ENCODE results near the gene VDR. TPM values are rescaled to one million over a fixed set of nuclear protein-coding genes. Genes with fewer than 3 reads are reported as not detected.
A peak's percentile ranks its signal among the peaks of the same experiment; 100 is the strongest.
"Not testable (repeated sequence)": the region's sequence is repeated elsewhere in the genome, so short reads cannot be mapped to it uniquely, and the experiment has no call there.

Gene VDR
- polyA plus RNA-seq, 1 donor from 2014 or later: not detected

DNA sequence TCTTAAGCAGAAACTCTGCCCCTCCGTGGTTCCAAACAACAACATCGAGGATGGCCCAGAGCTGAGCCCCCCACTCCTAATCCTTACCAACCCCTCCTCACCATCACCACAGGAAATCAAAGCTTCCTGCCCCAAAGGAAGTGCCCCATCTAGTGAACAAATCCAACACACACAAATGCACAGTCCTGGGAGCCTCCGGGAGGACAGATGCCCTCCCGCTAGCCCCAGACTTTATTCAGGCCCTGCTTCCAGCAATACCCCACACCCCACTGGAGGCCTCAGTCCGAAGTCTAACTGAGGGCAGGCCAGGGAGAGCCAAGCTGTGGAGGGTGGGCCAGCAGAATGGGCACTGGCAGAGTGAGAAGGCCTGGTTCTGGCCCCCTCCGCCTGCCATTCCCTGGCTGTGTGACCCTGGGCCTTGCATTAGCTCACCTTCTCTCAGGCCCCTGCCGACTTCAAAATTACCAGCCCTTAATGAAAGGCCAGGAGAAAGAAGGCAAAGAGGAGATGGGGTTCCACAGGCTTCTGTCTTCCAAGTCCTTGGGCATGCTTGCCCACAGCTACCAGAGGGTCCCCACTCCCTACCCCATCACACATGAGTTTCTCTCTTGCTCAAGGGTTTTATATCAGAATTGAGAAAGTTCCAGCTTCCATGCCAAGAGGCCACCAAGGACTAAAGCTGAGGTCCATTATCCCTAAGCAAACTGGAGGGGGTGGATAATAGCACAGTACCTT is 87.4 kb downstream of the VDR start:
- Histone ChIP-seq H3K79me2 (replicated peaks; ENCODE audit: insufficient read depth, low read length) (peaks cover 13% of the 10 kb centered on the region), H3K36me3 (ENCODE audit: insufficient read depth, low read length) (no peaks in the 10 kb centered on the region), H2AFZ (ENCODE audit: low read depth, low read length) (no peak overlapping the region), H4K20me1 (ENCODE audit: insufficient read depth) (no peaks in the 10 kb centered on the region), H3K4me3 (ENCODE audit: low read length) (peak overlapping the region; percentile 75), H3K4me2 (ENCODE audit: low read length) (no peak overlapping the region), H3K9ac (ENCODE audit: low read length) (no peak overlapping the region), H3K9me3 (ENCODE audit: low read length) (no peaks in the 10 kb centered on the region), H3F3A (ENCODE audit: insufficient read depth, low read length, poor library complexity, severe bottlenecking) (no peaks in the 10 kb centered on the region), H3K9me2 (ENCODE audit: insufficient read depth, low read length) (no peaks in the 10 kb centered on the region), H3K27ac (ENCODE audit: low read length) (no peak overlapping the region), H3K27me3 (ENCODE audit: insufficient read depth, low read depth, low read length) (no peaks in the 10 kb centered on the region)
- TF ChIP-seq RAD21 (conservative IDR thresholded peaks at IDR 0.05) (no peak), SMC3 (conservative IDR thresholded peaks at IDR 0.05; ENCODE audit: poor library complexity) (no peak), EP300 (conservative IDR thresholded peaks at IDR 0.05; ENCODE audit: poor library complexity, severe bottlenecking) (no peak)

DNA sequence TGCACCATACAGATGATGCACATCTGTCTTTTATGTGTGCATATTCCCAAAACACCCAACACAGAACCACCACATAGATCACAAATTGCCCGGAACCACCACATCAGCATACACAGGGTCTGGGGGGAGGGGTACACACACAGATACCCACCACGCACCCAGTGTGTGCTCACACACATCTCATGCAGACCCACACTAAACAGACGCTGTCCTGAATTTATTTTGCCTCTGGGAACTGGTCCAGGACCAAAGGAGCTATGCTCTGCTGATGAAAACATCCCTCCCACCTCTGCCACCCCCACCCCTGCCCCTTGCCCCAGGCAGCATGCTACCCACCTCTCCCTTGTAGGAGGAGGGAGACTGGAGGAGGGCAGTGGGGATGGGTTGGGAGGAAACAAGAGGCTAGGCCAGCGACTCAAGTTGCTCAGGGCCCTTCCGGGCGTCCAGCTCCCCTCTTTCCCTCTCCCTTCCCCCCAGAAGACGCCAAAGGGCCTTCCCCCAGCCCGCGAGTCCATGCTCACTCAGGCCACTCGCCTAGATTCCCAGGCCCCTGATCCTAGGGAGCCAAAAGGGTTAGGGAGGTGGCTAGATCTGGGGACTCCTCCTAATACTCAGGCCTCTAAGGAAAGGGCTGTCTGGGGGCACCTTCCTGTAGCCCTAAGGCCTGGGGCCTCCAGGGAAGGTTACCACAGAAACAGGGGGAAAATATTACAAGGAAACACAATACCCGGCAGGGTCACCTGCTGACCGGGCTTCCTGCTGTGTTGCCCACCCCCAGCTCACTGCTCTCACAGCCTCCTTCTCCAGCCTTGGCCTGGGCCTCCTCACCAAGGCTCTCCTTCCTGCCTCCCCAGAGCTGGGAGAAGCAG is 88.2 kb downstream of the VDR start:
- Histone ChIP-seq H3K4me3 (ENCODE audit: low read length) (no peak overlapping the region), H4K20me1 (ENCODE audit: insufficient read depth) (no peaks in the 10 kb centered on the region), H3K79me2 (replicated peaks; ENCODE audit: insufficient read depth, low read length) (peaks cover 14% of the 10 kb centered on the region), H3K9me2 (ENCODE audit: insufficient read depth, low read length) (no peaks in the 10 kb centered on the region), H3F3A (ENCODE audit: insufficient read depth, low read length, poor library complexity, severe bottlenecking) (no peaks in the 10 kb centered on the region), H3K27ac (ENCODE audit: low read length) (no peak overlapping the region), H3K4me2 (ENCODE audit: low read length) (no peak overlapping the region), H2AFZ (ENCODE audit: low read depth, low read length) (no peak overlapping the region), H3K36me3 (ENCODE audit: insufficient read depth, low read length) (no peaks in the 10 kb centered on the region), H3K9ac (ENCODE audit: low read length) (no peak overlapping the region), H3K27me3 (ENCODE audit: insufficient read depth, low read depth, low read length) (no peaks in the 10 kb centered on the region), H3K9me3 (ENCODE audit: low read length) (no peaks in the 10 kb centered on the region)
- TF ChIP-seq TAF1 (IDR thresholded peaks at IDR 0.05; ENCODE audit: low read depth) (no peak), EZH2 (IDR thresholded peaks at IDR 0.05; ENCODE audit: borderline replicate concordance, insufficient read depth, low read length, poor library complexity, severe bottlenecking) (no peak), MXI1 (conservative IDR thresholded peaks at IDR 0.05; ENCODE audit: poor library complexity, severe bottlenecking) (no peak)

DNA sequence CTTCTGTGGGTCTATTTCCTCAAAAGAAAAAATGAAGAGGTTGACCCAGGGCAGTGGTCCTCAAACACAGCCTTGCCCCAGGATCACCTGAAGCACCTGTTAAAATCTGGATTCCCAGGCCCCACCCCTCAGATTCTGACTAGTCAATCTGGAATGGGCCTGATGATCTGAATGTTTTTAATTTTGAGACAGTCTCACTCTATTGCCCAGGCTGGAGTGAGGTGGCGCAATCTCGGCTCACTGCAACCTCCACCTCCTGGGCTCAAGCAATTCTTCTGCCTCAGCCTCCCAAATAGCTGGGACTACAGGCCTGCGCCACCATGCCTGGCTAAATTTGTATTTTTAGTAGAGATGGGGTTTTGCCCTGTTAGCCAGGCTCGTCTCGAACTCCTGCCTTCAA is 89.3 kb downstream of the VDR start:
- not testable (repeated sequence) for H3K9ac ChIP-seq (ENCODE audit: low read length); H3K4me2 ChIP-seq (ENCODE audit: low read length); H3K9me3 ChIP-seq (ENCODE audit: low read length); H3K9me2 ChIP-seq (ENCODE audit: insufficient read depth, low read length); H2AFZ ChIP-seq (ENCODE audit: low read depth, low read length); H3K27me3 ChIP-seq (ENCODE audit: insufficient read depth, low read depth, low read length); H4K20me1 ChIP-seq (ENCODE audit: insufficient read depth); H3K27ac ChIP-seq (ENCODE audit: low read length); H3K4me3 ChIP-seq (ENCODE audit: low read length); H3K36me3 ChIP-seq (ENCODE audit: insufficient read depth, low read length); H3F3A ChIP-seq (ENCODE audit: insufficient read depth, low read length, poor library complexity, severe bottlenecking); H3K79me2 ChIP-seq (replicated peaks; ENCODE audit: insufficient read depth, low read length)

DNA sequence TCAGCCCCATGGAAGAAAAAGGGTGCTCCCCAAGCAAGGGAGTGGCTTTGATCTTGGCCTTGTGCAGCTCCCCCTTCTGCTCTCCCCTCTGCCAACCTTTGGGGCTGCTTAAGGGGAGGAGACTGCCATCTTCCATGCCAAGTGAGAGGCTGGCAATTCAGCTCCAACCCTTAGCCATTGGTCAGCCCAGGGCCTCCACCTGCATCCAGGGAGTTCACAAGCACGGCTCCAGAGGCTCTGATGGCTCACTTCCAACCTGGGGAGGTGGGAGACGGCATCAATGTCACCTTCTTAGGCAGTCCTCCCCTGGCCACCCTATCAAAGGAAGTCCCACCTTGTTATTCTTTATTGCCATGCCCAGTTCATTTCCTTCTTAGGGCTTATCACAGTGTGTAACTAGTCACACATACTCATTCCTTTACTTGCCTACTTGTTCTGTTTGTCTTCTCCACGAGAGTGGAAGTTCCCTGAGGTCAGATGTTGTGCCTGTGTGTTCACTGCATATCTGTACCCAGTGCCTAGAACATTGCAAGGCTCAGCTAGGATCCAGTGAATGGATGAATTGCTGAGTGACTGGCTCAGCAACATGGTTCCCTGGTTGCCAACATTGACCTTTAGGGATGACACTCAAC is 90.1 kb downstream of the VDR start:
- Histone ChIP-seq H3K36me3 (ENCODE audit: insufficient read depth, low read length) (no peaks in the 10 kb centered on the region), H3K27ac (ENCODE audit: low read length) (no peak overlapping the region), H2AFZ (ENCODE audit: low read depth, low read length) (no peak overlapping the region), H3K4me2 (ENCODE audit: low read length) (no peak overlapping the region), H3K79me2 (replicated peaks; ENCODE audit: insufficient read depth, low read length) (peaks cover 4% of the 10 kb centered on the region), H3K9me3 (ENCODE audit: low read length) (no peaks in the 10 kb centered on the region), H3K9me2 (ENCODE audit: insufficient read depth, low read length) (no peaks in the 10 kb centered on the region), H3K9ac (ENCODE audit: low read length) (no peak overlapping the region), H3F3A (ENCODE audit: insufficient read depth, low read length, poor library complexity, severe bottlenecking) (no peaks in the 10 kb centered on the region), H3K27me3 (ENCODE audit: insufficient read depth, low read depth, low read length) (no peaks in the 10 kb centered on the region), H4K20me1 (ENCODE audit: insufficient read depth) (no peaks in the 10 kb centered on the region), H3K4me3 (ENCODE audit: low read length) (no peak overlapping the region)
- TF ChIP-seq, protein P1, sequence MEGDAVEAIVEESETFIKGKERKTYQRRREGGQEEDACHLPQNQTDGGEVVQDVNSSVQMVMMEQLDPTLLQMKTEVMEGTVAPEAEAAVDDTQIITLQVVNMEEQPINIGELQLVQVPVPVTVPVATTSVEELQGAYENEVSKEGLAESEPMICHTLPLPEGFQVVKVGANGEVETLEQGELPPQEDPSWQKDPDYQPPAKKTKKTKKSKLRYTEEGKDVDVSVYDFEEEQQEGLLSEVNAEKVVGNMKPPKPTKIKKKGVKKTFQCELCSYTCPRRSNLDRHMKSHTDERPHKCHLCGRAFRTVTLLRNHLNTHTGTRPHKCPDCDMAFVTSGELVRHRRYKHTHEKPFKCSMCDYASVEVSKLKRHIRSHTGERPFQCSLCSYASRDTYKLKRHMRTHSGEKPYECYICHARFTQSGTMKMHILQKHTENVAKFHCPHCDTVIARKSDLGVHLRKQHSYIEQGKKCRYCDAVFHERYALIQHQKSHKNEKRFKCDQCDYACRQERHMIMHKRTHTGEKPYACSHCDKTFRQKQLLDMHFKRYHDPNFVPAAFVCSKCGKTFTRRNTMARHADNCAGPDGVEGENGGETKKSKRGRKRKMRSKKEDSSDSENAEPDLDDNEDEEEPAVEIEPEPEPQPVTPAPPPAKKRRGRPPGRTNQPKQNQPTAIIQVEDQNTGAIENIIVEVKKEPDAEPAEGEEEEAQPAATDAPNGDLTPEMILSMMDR (IDR thresholded peaks at IDR 0.05; ENCODE audit: poor library complexity, severe bottlenecking): no peak
- TF ChIP-seq SMC3 (conservative IDR thresholded peaks at IDR 0.05; ENCODE audit: poor library complexity) (no peak), TAF1 (IDR thresholded peaks at IDR 0.05; ENCODE audit: low read depth) (no peak), MXI1 (conservative IDR thresholded peaks at IDR 0.05; ENCODE audit: poor library complexity, severe bottlenecking) (no peak), POLR2AphosphoS5 (IDR thresholded peaks at IDR 0.05) (no peak), RAD21 (conservative IDR thresholded peaks at IDR 0.05) (no peak), EZH2 (IDR thresholded peaks at IDR 0.05; ENCODE audit: borderline replicate concordance, insufficient read depth, low read length, poor library complexity, severe bottlenecking) (no peak), EP300 (conservative IDR thresholded peaks at IDR 0.05; ENCODE audit: poor library complexity, severe bottlenecking) (no peak)
- TF ChIP-seq, protein P2, sequence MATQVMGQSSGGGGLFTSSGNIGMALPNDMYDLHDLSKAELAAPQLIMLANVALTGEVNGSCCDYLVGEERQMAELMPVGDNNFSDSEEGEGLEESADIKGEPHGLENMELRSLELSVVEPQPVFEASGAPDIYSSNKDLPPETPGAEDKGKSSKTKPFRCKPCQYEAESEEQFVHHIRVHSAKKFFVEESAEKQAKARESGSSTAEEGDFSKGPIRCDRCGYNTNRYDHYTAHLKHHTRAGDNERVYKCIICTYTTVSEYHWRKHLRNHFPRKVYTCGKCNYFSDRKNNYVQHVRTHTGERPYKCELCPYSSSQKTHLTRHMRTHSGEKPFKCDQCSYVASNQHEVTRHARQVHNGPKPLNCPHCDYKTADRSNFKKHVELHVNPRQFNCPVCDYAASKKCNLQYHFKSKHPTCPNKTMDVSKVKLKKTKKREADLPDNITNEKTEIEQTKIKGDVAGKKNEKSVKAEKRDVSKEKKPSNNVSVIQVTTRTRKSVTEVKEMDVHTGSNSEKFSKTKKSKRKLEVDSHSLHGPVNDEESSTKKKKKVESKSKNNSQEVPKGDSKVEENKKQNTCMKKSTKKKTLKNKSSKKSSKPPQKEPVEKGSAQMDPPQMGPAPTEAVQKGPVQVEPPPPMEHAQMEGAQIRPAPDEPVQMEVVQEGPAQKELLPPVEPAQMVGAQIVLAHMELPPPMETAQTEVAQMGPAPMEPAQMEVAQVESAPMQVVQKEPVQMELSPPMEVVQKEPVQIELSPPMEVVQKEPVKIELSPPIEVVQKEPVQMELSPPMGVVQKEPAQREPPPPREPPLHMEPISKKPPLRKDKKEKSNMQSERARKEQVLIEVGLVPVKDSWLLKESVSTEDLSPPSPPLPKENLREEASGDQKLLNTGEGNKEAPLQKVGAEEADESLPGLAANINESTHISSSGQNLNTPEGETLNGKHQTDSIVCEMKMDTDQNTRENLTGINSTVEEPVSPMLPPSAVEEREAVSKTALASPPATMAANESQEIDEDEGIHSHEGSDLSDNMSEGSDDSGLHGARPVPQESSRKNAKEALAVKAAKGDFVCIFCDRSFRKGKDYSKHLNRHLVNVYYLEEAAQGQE (IDR thresholded peaks at IDR 0.05; ENCODE audit: borderline replicate concordance): no peak
